ENCODE data around the gene APOBEC3G. TPM values are rescaled to one million over a fixed set of nuclear protein-coding genes. Genes with fewer than 3 reads are reported as not detected.
A peak's percentile ranks its signal among the peaks of the same experiment; 100 is the strongest.

APOBEC3G gene
- total and polyA plus RNA-seq, 3 donors from 2014 or later = 56.4 to 73.8 (median 68.3) TPM

GRCh38 chr22:39101226-39101625 lies 24.2 kb downstream of the APOBEC3G start:
- Histone ChIP-seq H3K4me3 (no peak overlapping the region), H3K36me3 (ENCODE audit: low read depth, missing control alignments) (no peaks in the 10 kb centered on the region), H3K9me3 (no peaks in the 10 kb centered on the region), H3K27me3 (no peaks in the 10 kb centered on the region), H3K27ac (no peak overlapping the region), H3K4me1 (peaks cover 31% of the 10 kb centered on the region)
- no peak for DNase-seq
- intact Hi-C loops (cut with DNase I; ENCODE audit: low total_unique reads) = no loop called here
- TF ChIP-seq POLR2A (IDR thresholded peaks at IDR 0.05) = no peak
- TF ChIP-seq, protein P1, sequence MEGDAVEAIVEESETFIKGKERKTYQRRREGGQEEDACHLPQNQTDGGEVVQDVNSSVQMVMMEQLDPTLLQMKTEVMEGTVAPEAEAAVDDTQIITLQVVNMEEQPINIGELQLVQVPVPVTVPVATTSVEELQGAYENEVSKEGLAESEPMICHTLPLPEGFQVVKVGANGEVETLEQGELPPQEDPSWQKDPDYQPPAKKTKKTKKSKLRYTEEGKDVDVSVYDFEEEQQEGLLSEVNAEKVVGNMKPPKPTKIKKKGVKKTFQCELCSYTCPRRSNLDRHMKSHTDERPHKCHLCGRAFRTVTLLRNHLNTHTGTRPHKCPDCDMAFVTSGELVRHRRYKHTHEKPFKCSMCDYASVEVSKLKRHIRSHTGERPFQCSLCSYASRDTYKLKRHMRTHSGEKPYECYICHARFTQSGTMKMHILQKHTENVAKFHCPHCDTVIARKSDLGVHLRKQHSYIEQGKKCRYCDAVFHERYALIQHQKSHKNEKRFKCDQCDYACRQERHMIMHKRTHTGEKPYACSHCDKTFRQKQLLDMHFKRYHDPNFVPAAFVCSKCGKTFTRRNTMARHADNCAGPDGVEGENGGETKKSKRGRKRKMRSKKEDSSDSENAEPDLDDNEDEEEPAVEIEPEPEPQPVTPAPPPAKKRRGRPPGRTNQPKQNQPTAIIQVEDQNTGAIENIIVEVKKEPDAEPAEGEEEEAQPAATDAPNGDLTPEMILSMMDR (IDR thresholded peaks at IDR 0.05) = no peak
- 84 to 89% methylated on average over 7 to 11 of the region's 13 CpGs for WGBS, 2 donors

DNA sequence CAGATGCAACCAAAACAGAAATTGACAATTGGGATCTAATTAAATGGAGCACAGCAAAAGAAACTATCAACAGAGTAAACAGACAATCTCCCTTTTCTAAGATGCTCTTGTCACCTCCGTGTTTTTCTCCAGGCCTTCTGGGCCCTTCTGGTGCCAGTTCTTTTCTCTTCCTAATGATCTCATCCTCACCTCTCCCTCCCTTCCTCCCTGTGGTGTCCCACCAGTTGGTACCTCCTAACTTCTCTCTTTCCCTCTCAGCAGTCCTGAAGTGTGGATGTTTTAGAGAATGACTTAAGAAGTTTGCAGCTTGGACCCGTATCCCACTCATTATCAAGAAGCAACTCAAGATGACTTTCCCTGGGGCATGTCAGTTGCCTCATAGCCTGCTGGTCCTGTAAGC lies 26.4 kb downstream of the APOBEC3G start:
- H3K4me3 ChIP-seq = no peak overlapping the region
- no peak for DNase-seq
- H3K36me3 ChIP-seq (ENCODE audit: low read depth, missing control alignments) = no peaks in the 10 kb centered on the region
- H3K9me3 ChIP-seq = no peaks in the 10 kb centered on the region
- H3K27ac ChIP-seq = no peak overlapping the region
- no peaks in the 10 kb centered on the region for H3K27me3 ChIP-seq
- no peak for TF ChIP-seq POLR2A (IDR thresholded peaks at IDR 0.05)
- TF ChIP-seq, protein P1 (IDR thresholded peaks at IDR 0.05) = no peak
- intact Hi-C loops (cut with DNase I; ENCODE audit: low total_unique reads) = no loop called here
- WGBS, 2 donors = 78 to 88% methylated on average over 2 of the region's 2 CpGs
- H3K4me1 ChIP-seq = peaks cover 10% of the 10 kb centered on the region

GRCh38 chr22:39106326-39106725 lies 29.3 kb downstream of the APOBEC3G start:
- Histone ChIP-seq H3K4me1 (no peaks in the 10 kb centered on the region), H3K27ac (peak overlapping the region; percentile 35 to 48), H3K4me3 (no peak overlapping the region), H3K27me3 (no peaks in the 10 kb centered on the region), H3K9me3 (no peaks in the 10 kb centered on the region), H3K36me3 (ENCODE audit: low read depth, missing control alignments) (no peaks in the 10 kb centered on the region)
- no peak for TF ChIP-seq POLR2A (IDR thresholded peaks at IDR 0.05)
- TF ChIP-seq, protein P1 (IDR thresholded peaks at IDR 0.05) = no peak
- DNase-seq = no peak
- intact Hi-C loops (cut with DNase I; ENCODE audit: low total_unique reads) = no loop called here
- WGBS, 2 donors = 55 to 57% methylated on average over 2 of the region's 2 CpGs

DNA sequence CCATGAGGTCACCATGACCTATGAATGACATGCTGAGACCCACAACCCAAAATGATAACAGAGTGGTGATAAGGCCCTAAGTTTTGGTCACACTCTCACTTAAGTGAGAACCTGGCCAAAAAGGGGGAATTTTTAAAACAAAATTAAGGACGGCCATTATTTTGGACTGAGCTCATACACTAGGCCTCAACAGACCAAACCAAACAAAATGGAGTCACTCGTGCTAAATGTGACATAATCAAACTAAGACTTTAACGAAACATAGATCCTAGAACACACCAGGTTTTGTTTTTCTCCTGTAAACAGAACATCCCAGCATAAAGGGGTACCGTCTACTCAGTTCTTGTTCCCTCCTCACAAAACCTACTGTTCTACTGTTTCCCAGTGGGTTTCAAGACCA lies 31.4 kb downstream of the APOBEC3G start:
- H3K9me3 ChIP-seq = no peaks in the 10 kb centered on the region
- H3K27ac ChIP-seq = no peak overlapping the region
- no peak for DNase-seq
- H3K4me3 ChIP-seq = no peak overlapping the region
- H3K4me1 ChIP-seq = no peaks in the 10 kb centered on the region
- 90% methylated on average over 4 of the region's 4 CpGs for WGBS, 2 donors
- TF ChIP-seq, protein P1 (IDR thresholded peaks at IDR 0.05) = no peak
- no peak for TF ChIP-seq POLR2A (IDR thresholded peaks at IDR 0.05)
- H3K36me3 ChIP-seq (ENCODE audit: low read depth, missing control alignments) = no peaks in the 10 kb centered on the region
- no peaks in the 10 kb centered on the region for H3K27me3 ChIP-seq
- intact Hi-C loops (cut with DNase I; ENCODE audit: low total_unique reads) = no loop called here

DNA sequence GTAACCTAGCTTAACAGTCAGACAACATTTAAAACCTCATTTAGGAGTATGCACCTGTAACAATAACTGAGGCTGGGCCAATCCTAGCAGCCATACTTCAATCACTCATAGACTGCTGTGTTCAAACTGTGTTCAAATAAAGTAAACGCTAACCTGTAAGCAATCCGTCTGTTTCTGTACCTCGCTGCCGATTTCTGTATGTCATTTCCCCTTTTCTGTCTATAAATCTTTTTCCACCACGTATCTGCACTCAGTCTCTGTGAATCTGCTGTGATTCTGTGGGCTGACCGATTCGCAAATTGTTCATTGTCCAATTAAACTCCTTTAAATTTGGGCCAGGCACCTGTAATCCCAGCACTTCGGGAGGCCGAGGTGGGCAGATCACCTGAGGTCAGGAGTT lies 32.3 kb downstream of the APOBEC3G start:
- 91 to 92% methylated on average over 9 of the region's 9 CpGs for WGBS, 2 donors
- TF ChIP-seq POLR2A (IDR thresholded peaks at IDR 0.05) = no peak
- TF ChIP-seq, protein P1 (IDR thresholded peaks at IDR 0.05) = no peak

More for the DNA sequence above, 32.3 kb downstream of the APOBEC3G start:
- DNase-seq = no peak
- Histone ChIP-seq H3K4me3 (no peak overlapping the region), H3K27ac (no peak overlapping the region), H3K36me3 (ENCODE audit: low read depth, missing control alignments) (no peaks in the 10 kb centered on the region), H3K4me1 (no peaks in the 10 kb centered on the region), H3K9me3 (no peaks in the 10 kb centered on the region), H3K27me3 (no peaks in the 10 kb centered on the region)
- intact Hi-C loops (cut with DNase I; ENCODE audit: low total_unique reads) = no loop called here

Measured in testis (tissue), 3 donors.